ENCODE measurements around the gene SYT1.

DNA sequence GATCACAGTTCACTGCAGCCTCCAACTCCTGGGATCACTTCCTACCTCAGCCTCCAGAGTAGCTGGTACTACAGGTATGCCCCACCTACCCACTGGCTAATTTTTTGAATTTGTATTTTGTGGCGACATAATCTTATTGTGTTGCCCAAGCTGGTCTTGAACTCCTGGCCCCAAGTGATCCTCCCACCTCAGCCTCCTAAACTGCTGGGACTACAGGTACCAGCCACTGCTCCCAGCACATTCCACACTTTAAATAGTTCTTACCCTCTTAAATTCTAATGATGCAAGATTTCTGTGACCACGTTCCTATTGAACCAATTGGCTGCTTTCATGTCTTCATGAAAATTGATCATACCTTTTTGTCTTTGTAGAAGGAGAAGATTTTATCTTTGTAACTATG lies 96.6 kb downstream of the SYT1 start:
- TF ChIP-seq POU5F1 (IDR thresholded peaks at IDR 0.05; ENCODE audit: low read depth, low read length), result no peak
- TF ChIP-seq CREB1 (IDR thresholded peaks at IDR 0.05), result no peak
- TF ChIP-seq POLR2A (IDR thresholded peaks at IDR 0.05; ENCODE audit: control extremely low read depth in 1 of 2, low read depth in 2 of 2, low read length in 2 of 2), result no peak
- no peak for TF ChIP-seq EZH2 (IDR thresholded peaks at IDR 0.05; ENCODE audit: low read depth, low read length, severe bottlenecking)
- TF ChIP-seq, protein P1, sequence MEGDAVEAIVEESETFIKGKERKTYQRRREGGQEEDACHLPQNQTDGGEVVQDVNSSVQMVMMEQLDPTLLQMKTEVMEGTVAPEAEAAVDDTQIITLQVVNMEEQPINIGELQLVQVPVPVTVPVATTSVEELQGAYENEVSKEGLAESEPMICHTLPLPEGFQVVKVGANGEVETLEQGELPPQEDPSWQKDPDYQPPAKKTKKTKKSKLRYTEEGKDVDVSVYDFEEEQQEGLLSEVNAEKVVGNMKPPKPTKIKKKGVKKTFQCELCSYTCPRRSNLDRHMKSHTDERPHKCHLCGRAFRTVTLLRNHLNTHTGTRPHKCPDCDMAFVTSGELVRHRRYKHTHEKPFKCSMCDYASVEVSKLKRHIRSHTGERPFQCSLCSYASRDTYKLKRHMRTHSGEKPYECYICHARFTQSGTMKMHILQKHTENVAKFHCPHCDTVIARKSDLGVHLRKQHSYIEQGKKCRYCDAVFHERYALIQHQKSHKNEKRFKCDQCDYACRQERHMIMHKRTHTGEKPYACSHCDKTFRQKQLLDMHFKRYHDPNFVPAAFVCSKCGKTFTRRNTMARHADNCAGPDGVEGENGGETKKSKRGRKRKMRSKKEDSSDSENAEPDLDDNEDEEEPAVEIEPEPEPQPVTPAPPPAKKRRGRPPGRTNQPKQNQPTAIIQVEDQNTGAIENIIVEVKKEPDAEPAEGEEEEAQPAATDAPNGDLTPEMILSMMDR (IDR thresholded peaks at IDR 0.05; ENCODE audit: control extremely low read depth in 1 of 3, insufficient read depth in 1 of 3, low read depth in 1 of 3, low read length in 3 of 3), result no peak
- no peak for TF ChIP-seq YY1 (IDR thresholded peaks at IDR 0.05; ENCODE audit: low read depth, low read length)
- TF ChIP-seq KDM4A (IDR thresholded peaks at IDR 0.05; ENCODE audit: low read depth, low read length, severe bottlenecking), result no peak
- no peak for TF ChIP-seq ZNF274 (IDR thresholded peaks at IDR 0.05; ENCODE audit: borderline replicate concordance, extremely low read depth, low read length)
- TF ChIP-seq EP300 (IDR thresholded peaks at IDR 0.05; ENCODE audit: borderline replicate concordance in 1 of 2, low read depth in 2 of 2, low read length in 2 of 2), result no peak

Data from H1 (cell line).